AML-193 (cell line): ENCODE measurements around the gene DNAJC17.

Experiments used
- DNase-seq, 2 experiments: peaks; one replicate each; lab custom pipeline; 2025; lab: John Stamatoyannopoulos, UW

DNAJC17 gene

GRCh38 chr15:40766194-40766815 lies 41.0 kb downstream of the DNAJC17 start:
- no peak for DNase-seq

GRCh38 chr15:40764629-40765103 lies 42.6 kb downstream of the DNAJC17 start:
- DNase-seq: no peak

DNA sequence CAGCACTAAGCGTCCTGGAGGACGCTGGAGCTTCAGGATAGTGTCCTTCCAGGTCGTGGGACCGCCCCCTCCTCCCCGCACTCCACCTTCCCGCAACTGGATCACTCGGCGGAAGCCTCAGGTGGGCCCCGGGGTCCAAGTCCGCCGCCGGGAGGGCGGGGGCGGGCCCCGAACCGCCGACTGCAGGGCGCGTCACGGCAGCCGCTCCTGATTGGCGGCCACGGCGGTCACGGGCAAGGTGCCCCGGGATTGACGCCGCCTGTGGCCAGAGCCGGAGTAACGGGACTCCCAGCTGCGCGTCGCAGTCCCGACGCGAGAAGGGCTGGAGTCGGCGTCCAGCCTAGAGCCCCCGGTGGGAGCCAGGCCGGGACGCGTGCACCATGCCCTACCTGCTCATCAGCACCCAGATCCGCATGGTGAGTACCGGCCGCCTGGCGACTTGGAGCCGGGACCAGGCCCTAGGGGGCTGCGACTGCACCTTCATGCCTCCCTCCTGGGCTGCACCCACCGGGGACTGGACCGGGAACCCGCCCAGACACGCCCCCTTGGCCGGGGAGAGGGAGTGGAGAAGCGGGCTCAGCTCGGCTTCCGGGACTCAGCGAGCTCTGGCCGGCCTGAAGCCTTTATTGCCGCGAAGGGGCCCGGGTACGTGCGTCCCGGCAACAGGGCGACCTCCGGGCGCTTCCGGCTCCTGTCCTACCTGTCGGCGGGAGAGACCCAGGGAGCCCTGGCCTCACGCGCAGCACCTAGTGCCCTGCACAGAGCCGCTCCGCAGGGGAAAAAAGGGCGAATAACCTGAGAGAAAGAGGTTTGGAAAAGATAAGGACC lies 43.3 kb downstream of the DNAJC17 start, which contains the start of gene GCHFR:
TSS of gene GCHFR (plus strand) at position 268 of the 828 bp plus-strand sequence. CDS start at position 381, 113 bp downstream.
- DNase-seq: no peak

- DNase-seq: no peak
Observed at GRCh38 chr15:40762919-40763800, 44.1 kb downstream of the DNAJC17 start.

- DNase-seq: no peak
Observed at GRCh38 chr15:40759961-40760360, 47.3 kb downstream of the DNAJC17 start.

DNA sequence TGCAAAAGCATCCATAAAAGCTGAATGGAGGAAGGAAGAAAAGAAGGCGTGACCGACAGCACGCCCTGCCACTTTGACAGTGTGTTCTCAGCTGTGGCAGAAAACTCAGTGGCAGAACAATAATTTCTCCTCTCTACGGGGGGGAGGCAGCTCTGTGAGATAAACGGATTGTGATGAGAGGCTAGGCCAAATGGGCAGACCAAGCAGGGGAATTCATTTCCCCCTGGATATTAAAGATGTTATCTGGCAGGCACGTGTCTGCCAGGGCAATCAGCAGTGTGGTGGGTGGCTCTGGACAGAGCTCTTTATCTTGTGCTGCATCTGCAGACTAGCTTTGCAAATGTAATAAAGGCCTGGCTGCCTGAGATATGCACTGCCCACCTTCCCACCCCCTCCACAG lies 50.3 kb downstream of the DNAJC17 start:
- no peak for DNase-seq

DNA sequence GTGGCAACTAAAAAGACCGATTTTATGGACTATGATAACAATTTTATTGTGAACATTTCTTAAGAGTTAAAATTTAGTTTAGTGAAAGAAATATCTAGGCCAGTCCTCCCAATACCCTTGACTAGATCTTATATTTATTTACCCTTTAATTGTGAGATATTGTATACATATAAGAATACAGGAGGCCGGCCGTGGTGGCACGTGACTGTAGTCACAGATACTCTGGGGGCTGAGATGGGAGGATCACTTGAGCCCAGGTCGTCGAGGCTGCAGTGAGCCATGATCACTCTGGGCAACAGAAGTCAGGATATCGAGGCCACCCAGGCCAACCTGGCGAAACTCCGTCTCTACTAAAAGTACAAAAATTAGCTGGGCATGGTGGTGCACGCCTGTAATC lies 51.5 kb downstream of the DNAJC17 start:
- no peak for DNase-seq

- DNase-seq: peak; percentile 90 to 91
Observed at GRCh38 chr15:40754883-40755811, 52.1 kb downstream of the DNAJC17 start, which contains the start of gene RMDN3. TSS of gene RMDN3 (minus strand) at chr15:40755254. CDS start at chr15:40754783, 471 bp downstream.

- DNase-seq: no peak
Observed at GRCh38 chr15:40754574-40754882, 52.7 kb downstream of the DNAJC17 start.

GRCh38 chr15:40751745-40752144 lies 55.5 kb downstream of the DNAJC17 start:
- no peak for DNase-seq

DNA sequence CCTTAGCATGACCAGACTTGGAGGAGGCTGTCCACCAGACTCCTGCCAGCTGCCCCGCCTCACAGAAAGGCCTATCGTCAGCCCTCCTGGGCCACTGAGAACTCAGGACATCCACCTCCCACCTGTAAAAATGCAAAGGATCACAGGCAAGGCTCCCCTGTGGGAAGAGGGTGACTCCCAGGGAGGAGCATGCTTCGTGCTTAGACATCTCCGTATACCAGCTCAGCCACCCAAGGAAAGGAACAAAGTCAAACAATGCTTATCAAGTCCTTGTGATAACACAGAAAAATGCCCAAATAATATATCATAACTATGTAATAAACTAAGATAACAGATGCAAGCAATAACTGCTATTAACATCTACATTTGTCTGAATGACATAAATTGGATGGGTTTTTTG lies 56.4 kb downstream of the DNAJC17 start:
- DNase-seq: no peak

DNA sequence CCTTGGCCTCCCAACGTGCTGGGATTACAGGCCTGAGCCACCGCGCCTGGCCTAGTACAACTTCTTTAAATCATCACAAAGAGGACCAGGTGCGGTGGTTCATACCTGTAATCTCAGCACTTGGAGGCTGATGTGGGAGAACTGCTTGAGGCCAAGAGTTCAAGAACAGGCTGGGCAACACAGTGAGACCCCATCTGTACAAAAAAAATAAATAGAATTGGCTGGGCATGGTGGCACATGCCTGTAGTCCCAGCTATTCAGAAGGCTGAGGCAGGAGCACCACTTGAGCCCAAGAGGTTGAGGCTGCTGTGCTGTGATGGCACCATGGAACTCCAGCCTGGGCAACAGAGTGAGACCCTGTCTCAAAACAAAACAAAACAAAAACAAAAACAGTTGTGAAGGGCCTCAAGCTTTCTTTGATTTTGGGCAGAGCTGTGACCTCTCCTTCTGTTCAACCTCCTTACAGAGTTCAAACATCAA lies 58.1 kb downstream of the DNAJC17 start:
- no peak for DNase-seq

DNA sequence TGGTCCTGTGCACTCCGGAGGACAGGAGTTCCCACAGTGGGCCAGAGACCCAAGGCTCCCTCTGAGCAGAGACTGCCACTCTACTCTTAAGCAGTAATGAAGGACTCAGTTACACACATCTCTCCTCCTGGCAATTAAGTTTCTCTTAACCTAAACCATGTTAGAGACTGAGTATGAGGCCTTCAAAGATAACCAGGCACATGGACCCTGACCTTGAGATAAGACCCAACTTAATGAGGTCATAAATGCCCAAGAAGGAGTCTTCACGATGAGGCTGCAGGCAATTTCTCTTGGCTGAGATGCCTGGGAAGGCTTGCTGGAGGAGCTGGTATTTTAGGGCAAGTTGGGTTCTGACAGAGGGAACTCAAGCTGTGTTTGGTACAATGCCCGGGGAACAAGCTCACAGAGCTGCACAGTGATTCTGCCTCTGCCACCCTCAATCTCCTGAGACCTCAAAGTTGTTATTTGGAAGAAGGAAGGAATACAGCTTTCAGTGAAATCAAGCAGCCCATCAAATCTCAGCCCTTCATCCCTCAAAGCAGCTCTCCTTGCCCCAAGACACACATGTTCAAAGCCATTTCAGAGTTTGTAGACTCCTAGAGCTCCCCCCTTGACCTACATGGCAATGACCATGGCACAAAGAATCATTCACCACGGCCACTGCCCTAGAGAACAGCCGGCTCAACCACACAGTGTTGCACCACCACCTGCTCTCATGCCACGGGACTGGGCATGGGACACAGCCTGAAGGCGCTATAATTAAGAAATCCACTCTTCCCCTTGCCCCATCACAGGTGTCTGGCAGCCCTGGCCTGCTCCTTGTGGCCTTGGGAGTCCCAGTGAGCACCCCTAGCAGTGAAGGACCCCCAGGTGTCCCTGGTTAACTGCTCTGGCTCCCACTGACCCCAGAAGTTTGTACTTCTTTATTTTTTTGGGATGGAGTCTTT lies 59.3 kb downstream of the DNAJC17 start:
- DNase-seq: peak; percentile 16 to 44

DNA sequence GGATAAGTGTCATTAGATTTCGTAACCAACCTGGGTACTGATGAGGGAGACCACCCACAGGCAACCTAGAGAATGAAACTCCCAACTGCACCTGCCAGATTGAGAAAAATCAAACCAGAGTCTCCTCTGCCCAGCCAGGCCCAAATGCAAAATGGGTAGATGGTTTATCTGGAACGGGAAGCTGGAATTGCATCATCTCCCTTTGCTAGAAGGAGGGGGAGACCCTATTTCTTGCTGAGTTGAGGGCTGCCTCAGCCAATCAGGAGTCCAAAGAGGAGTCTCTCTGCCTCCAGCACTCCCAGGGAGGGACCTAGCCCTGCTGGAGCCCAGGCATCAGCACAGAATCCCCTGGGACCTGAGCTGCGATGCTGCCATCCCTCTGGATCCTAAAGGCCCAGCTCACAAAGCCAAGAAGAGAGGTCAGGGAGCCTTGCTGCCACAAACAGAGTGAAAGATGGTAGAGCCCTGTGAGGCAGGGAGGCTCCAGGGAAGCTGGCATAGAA lies 60.3 kb downstream of the DNAJC17 start:
- DNase-seq: peak; percentile 56

- DNase-seq: no peak
Observed at GRCh38 chr15:40744815-40745152, 62.5 kb downstream of the DNAJC17 start.

DNA sequence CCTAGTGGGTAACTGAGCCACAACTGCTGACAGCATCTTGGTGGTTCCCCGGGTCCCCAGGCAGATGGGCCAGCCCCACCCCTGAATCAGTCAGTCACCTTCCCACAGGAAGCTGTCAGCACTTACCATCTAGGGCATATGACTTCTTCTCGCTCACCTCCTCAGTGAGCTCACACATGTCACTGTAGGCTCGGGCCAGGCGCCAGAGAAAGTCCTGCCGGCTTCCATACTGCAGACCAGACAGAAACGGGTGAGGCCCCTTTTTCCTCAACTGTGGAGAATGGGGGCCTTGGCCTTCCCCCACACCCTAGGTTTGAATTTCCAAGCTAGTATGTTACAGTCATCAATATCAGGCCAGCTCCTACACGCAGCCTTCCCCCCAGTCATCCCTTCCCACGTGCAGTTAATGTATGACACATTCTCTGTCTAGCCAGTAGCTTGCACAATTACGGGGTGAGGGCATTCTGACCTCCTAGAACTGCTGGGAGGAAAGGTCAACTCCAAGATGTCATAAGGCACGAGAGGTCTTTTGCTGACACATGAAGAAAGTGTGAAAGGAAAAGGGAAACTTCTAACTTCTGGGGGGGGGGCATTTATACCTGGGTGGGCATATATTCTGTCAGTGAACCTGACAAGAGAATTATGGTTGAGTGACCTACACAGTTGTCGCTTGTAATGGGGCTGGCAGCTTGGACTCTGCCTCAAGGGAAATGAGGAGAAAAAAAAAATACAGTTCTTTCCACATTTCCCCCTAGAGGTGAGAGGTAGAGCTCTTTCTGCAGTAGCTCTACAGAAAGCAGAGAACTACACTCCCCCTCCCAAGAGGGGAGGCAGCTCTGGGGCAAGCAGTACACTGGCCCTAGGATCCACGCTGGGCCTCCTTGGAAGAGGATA lies 63.1 kb downstream of the DNAJC17 start:
- DNase-seq: peak; percentile 42 to 50

DNA sequence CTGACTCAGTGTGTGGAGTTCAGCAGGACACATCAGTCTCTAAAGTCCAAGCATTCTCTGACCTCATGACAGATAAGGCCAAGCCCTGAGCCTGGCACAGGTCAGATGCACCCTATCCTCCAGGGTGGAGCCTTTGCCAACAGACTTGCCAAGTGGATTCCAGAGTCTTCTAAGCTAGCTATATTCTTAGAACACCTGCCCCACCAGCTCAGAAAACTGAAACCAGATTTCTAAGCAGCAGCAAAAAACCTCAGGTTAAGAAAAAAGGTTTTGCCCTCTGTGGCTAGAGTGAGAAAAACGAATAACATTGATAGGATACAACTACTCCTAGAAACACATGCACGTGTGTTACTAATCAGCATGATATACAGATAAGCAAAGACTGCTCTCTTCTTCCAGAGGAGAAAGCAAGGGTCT lies 63.8 kb downstream of the DNAJC17 start:
- no peak for DNase-seq

GRCh38 chr15:40739854-40740253 lies 67.4 kb downstream of the DNAJC17 start:
- no peak for DNase-seq

GRCh38 chr15:40739047-40739446 lies 68.2 kb downstream of the DNAJC17 start:
- no peak for DNase-seq
